GM18519 (cell line): ENCODE measurements around the gene TANC1.

Experiments
- ATAC-seq: cut with Tn5 transposase; IDR thresholded peaks from one replicate; pipeline ENCODE4 v1.9.1; 2021; ENCODE audit warnings: mild to moderate bottlenecking, moderate library complexity; ENCODE audit not compliant: unreplicated experiment, low FRiP score

The TANC1 gene

GRCh38 chr2:159053161-159054031 lies 85.0 kb downstream of the TANC1 start:
- no peak for ATAC-seq

GRCh38 chr2:159054032-159054334 lies 85.5 kb downstream of the TANC1 start:
- no peak for ATAC-seq

DNA sequence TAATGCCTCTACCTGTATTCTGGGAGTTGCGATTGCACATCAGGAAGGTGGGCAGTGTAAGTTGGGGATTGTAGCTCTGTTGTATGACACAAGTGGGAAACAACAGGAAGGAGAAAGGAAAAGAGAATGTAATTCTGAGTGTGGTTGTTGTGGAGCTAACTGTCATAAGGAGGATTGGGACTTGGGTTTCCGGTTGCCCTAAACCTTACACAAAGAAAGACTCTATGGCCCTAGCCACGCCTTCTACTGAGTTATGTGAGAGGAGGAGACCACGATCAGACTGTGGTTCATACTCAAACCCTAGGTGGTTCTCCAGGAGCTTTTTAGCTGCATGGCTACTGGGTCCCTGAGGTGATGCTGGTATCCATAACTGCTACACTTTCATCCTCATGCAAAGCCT lies 86.5 kb downstream of the TANC1 start:
- no peak for ATAC-seq

GRCh38 chr2:159060518-159060917 lies 92.1 kb downstream of the TANC1 start:
- ATAC-seq = no peak

DNA sequence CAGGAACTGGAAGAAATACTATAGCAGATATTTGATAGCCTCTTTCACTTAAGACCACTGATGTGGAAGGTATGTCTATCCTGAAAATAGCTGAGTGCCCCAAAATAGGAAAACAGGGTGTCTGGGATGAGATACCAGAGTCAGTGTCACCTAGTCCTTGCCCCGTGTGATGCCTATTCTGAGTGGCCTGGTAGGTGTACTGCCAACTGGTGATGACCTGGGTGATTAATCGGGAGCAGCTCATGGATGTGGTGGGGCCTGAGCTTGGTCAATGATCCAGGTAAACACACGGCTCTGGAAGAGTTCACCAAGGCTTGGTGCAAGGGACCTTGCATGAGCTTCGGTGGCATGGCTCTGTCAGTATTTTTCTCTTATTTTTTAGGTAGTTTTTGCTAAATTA lies 95.2 kb downstream of the TANC1 start:
- no peak for ATAC-seq

- ATAC-seq = no peak
Observed at GRCh38 chr2:159064446-159065301, 96.2 kb downstream of the TANC1 start.

- ATAC-seq = no peak
Observed at GRCh38 chr2:159065313-159065712, 96.9 kb downstream of the TANC1 start.

DNA sequence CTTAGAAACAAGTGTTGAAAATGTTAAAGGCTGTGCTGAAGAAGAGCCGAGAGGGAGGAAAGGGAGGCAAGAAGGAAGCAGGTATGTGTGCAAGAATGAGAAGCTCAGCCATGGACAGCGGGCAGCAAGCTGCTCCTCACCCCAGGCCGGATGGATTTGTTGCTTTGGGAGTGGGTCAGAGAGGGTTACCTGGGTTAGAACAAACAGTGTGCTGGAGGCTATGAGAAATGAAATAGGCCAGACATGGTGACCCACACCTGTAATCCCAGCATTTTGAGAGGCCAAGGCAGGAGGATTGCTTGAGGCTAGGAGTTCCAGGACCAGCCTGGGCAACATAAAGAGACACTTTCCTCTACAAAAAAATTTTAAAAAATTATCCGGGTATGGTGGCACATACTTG lies 97.5 kb downstream of the TANC1 start:
- no peak for ATAC-seq

GRCh38 chr2:159066541-159067156 lies 98.2 kb downstream of the TANC1 start:
- no peak for ATAC-seq

GRCh38 chr2:159067971-159068370 lies 99.5 kb downstream of the TANC1 start:
- ATAC-seq = no peak

GRCh38 chr2:159069229-159069628 lies 100.8 kb downstream of the TANC1 start:
- no peak for ATAC-seq

DNA sequence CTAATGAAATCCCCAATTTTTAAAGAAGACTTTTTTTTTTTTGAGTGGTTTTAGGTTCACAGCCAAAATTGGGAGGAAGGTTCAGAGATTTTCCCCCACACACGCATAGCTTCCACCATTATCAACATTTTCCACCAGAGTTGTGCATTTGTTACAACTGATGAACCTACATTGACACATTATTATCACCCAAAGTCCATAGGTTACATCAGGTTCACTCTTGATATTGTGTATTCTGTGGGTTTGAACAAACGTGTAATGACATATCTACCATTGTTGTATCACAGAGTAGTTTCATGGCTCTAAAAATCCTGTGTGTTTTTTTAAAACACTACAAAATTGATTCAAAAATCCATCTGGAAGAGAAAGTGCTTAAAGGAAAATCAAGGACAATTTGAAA lies 101.8 kb downstream of the TANC1 start:
- no peak for ATAC-seq

DNA sequence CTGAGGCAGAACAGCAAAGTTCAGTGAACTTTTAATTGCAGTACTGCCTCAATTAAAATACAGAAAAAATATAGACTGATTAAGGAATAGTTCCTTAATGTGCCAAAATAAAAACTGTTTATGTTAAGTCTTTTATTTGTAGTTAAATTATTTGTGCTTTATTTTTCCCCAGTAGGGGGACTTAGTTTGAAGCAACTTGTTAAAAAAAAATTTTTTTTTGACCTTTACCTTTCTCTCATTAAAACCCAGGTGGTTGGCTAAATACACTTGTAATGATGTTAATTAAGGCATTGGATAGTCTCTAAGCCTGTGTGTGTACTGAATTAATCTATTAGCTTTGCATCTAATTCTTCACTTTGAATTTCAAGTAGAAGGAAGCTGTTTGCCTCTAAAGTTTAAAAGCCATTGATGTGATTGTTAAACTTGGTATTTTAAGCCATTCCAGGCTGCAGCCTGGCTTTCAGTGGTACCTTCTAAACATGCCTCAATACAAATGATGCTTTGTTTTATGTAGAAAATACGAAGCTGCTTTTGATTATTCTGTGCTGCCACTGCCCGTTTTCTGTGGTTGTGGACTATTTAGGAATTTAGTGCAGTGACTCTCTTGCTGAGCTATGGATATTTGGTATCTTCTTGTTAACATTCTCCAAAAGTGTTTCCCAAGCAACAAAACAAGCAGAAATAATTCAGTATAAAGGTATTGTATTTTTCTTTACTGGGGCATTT lies 102.9 kb downstream of the TANC1 start:
- ATAC-seq = no peak

DNA sequence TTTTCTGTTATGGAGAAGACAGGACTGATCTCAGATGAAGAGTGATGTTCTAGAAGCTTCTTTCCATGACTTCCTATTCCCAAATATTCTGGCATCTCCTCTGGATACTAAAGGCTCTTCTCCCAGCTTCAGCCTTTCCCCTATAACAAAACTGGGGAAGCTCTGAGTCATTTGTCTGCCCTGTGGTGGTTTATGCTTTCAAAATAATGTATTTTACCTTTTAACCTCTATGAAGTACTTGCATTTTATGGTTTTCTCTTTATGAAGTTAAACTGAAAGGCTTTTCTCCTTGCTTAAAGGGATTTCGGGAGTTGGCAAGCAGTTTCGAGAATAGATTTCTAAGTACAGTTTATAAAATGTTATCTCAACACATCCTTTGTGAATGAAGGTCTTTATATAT lies 104.4 kb downstream of the TANC1 start:
- no peak for ATAC-seq

DNA sequence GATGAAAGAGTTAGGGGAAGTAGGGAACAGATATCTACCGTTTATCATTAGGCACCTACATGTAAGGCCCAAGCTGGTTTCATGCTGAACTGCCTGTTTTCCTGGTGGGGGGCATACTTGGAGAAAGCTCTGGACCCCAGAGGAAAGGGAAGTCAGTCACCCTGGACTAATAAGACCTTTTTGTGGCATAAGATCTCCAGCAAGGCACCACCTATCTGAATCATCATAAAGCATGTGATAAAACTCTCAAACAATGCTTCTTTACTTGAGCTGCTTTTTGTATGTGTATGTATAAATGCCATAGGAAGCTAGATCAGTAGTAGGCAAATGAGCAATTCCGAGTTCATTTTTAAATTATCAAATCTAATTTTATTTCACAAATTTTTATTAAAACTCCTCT lies 104.8 kb downstream of the TANC1 start:
- no peak for ATAC-seq

DNA sequence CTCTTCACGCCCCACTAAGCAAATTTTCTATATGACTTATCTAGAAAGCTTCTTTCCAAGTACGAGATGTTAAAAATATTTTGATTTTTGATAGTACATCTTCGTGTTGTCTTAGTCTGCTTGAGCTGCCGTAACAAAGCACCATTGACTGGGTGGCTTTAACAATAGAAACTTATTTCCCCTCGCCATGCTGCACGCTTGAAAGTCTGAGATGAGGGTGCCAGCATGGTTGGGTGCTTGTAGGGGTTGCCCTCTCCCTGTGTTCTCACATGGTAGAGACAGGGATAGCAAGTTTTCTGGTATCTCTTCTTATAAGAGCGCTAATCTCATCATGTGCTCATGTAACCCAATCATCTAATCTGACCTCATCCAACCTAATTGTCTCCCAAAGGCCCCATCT lies 106.2 kb downstream of the TANC1 start:
- ATAC-seq = no peak

DNA sequence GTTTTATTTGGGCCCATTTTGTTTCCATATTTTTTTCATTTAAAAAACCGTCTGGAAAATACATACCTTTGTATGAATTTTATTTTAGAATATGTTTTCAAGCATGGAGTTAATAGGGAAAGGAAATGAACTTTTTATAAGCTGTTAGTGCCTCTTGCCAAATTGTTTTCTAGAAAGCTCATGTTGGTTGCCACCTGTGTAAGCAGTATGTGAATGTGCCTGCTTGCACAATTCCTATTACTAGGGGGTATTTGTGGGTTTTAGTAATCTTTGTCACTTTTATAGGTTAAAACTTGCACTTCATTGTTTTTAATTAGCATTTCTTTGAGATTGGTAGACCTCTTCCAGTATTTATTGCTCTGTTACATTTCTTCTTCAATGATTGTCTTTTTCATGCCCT lies 107.3 kb downstream of the TANC1 start:
- ATAC-seq = no peak

DNA sequence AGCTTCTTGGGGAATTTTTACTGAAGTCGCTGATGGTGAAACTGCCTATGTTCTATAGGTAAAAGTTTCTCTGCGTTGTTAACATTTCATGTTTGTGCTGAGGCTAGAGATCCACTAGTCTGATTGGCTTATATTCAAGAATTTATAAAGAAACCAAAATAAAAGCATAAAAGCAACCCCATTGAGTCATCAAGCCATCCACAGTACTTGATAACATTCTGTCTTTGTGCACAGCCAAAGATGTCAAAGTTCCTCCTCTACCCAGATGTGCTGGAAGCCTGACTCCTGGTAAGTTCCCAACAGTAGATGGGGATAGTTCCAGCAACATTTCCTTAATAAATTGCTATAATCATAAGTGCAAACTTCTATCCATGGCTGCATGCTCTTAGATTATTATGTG lies 107.8 kb downstream of the TANC1 start:
- no peak for ATAC-seq

DNA sequence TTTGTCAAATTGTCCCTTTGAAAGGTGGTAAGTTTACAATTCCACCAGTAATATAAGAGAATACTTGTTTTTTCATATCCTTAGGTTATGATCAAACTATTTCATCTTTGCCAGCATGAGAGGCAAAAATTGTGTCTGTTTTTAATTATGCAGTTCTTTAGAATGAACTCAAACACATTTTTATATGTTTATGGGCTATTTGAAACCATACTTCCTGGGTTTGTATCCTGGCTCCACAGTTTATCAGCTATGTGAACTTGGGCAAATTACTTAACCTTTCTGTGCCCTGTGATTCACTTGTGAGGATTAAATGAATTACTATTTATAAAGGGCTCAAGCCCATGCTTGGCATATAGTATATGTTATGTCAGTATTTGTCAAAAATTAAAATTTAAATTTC lies 109.4 kb downstream of the TANC1 start:
- ATAC-seq = no peak

DNA sequence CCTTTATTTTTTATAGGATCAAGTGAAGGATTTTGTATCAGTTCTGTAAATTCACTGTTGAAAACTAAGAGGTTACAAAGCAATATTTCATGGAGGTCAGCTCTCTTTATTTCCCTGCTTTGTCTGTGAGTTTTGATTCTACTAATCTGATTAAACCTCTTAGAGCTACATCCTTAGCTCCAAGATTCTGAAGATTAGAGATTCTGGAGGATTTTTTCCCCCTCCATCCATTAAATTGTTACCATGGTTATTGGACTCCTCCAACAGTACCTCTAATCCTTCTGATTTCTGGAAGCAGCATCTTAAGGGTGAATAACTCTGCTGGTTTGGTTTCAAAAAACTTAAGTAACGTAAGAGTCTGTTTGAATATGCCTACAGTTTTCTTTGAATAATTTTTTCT lies 110.0 kb downstream of the TANC1 start:
- ATAC-seq = no peak

- ATAC-seq = no peak
Observed at GRCh38 chr2:159080641-159081040, 112.2 kb downstream of the TANC1 start.
